GM18519 (cell line): ENCODE results near the gene SEPTIN1.
"Not testable (repeated sequence)": the region's sequence is repeated elsewhere in the genome, so short reads cannot be mapped to it uniquely, and the experiment has no call there.

Experiments used
- ATAC-seq: cut with Tn5 transposase; IDR thresholded peaks from one replicate; pipeline ENCODE4 v1.9.1; 2021; ENCODE audit warnings: mild to moderate bottlenecking, moderate library complexity; ENCODE audit not compliant: unreplicated experiment, low FRiP score

SEPTIN1 gene

DNA sequence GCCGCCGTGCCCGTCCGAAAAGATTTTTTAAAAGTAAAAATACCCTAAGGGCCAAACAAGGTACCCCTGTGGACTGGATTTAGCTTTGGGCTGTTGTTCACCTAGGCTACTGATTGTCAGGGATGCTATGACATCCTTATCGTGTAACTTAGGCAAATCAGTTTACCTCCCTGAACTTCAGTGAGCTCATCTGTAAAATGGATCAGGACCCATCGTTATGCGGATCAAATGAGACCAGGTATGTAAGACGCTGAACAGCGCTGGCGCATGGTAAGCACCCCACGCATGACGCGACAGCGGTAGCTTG is 24.4 kb upstream of the SEPTIN1 start:
- peak; percentile 14 for ATAC-seq

GRCh38 chr16:30401768-30402425 is 19.5 kb upstream of the SEPTIN1 start:
- ATAC-seq, result no peak

- no peak for ATAC-seq
These were observed 17.2 kb upstream of the SEPTIN1 start for GRCh38 chr16:30399435-30400186.

GRCh38 chr16:30398661-30399434 is 16.5 kb upstream of the SEPTIN1 start:
- no peak for ATAC-seq

DNA sequence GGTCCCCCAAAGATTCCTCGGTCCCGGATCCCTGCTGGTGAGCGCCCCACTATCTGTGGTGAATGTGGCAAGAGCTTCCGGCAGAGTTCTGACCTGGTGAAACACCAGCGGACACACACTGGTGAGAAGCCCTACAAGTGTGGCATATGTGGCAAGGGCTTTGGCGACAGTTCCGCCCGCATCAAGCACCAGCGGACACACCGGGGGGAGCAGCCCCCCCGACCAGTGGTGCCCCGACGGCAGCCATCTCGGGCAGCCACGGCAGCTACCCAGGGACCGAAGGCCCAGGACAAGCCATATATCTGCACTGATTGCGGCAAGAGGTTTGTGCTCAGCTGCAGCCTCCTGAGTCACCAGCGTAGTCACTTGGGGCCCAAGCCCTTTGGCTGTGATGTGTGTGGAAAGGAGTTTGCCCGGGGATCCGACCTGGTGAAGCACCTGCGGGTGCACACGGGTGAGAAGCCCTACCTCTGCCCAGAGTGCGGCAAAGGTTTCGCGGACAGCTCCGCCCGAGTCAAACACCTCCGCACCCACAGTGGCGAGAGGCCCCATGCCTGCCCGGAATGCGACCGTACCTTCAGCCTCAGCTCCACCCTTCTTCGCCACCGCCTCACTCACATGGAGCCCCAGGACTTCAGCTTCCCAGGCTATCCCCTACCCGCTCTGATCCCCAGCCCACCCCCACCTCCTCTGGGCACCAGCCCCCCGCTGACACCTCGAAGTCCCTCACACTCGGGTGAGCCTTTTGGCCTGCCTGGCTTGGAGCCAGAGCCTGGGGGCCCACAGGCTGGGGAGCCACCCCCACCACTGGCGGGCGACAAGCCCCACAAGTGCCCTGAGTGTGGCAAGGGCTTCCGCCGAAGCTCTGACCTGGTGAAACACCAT is 15.7 kb upstream of the SEPTIN1 start:
- no peak for ATAC-seq

GRCh38 chr16:30397056-30397455 is 14.7 kb upstream of the SEPTIN1 start:
- no peak for ATAC-seq

DNA sequence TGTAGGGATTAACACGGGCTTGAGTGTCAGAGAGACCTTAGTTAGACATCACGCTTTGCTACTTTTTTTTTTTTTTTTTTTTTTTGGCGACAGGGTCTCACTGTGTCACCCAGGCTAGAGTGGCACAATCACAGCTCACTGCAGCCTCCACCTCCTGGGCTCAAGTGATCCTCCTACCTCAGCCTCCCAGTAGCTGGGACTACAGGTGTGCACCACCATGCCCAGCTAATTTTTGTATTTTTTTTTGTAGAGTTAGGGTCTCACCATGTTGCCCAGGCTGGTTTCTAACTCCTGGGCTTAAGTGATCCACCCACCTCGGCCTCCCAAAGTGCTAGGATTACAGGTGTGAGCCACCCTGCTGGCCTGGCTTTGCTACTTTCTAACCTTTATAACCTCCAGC is 14.3 kb upstream of the SEPTIN1 start:
- not testable (repeated sequence) for ATAC-seq

DNA sequence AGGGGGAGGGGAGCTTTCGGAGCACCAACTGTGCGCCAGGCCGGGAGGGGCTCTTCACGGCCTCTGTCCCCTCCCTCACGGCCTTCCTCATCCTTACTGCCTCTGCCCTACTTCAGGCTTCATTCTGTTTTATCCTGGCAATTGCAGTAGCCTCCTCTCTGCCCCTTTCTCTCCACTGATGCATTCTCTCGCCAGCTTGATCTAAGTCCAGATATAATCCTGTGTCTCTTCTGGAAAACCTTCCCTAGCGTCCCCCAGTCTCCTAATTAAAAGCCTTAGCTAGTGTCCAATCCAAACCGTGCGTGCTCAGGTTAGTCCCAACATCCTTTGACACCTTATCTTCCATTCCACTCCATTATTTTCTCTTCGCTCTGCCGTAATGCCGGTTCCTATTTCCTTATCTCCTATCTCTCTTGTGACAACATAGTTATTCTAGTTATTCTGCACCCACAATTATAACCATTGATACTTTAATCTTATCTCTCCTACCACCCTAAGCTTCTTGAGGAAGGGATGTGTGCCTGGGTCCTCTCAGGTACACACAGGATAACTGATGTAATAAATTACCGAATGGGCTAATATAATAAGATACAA is 13.7 kb upstream of the SEPTIN1 start:
- ATAC-seq, result no peak

- ATAC-seq, result no peak
These were observed 13.0 kb upstream of the SEPTIN1 start, which contains the start of gene ZNF48 for GRCh38 chr16:30395155-30395991. TSS of gene ZNF48 (plus strand) at chr16:30395420. CDS start at chr16:30395795, 375 bp downstream.

DNA sequence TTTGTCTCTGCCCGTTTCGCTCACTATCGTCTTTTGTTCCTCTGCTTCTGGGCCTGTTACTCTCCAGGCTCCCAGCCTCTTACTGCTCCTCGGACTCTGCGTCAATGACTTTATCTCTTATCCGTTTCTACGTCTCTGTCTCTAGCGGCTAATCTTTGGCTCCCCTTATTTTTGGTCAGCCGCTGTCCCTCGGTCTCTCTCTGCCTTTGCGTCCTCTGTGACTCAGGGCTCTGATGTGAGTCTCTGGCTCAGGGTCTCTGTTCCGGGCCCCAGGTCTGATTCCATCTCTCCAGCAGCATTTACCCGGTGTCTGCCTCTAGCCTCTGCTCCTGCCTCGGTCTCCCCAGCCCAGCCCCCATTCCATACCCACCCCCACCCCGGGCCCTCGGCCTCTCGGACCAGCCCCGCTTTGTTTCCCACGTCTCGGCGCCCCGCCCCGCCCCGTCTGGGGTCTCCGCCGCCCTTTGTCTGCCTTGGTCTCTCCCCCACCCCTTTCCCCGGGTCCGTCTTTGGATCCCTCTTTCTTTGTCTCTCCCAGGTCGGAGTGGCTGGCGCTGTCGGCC is 12.3 kb upstream of the SEPTIN1 start:
- ATAC-seq, result no peak

DNA sequence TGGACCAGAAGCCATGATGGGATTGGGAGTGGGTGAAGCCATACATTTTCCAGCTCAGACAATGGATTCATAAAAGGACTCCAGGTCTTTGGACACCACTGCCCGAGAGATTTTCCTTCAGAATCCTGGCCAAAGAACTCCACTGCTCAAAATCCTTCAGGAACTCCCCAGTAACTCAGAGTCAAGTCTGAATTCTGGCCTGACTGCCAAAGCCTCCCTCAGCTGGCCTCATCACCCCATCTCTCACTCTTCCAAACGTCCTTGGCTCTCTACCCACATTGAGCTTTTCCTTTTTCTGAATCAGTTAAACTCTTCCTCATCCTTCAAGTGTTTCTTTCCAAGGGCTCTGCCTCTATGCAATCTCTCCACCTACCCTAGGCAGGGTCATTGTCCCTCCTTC is 1.2 kb upstream of the SEPTIN1 start:
- no peak for ATAC-seq

DNA sequence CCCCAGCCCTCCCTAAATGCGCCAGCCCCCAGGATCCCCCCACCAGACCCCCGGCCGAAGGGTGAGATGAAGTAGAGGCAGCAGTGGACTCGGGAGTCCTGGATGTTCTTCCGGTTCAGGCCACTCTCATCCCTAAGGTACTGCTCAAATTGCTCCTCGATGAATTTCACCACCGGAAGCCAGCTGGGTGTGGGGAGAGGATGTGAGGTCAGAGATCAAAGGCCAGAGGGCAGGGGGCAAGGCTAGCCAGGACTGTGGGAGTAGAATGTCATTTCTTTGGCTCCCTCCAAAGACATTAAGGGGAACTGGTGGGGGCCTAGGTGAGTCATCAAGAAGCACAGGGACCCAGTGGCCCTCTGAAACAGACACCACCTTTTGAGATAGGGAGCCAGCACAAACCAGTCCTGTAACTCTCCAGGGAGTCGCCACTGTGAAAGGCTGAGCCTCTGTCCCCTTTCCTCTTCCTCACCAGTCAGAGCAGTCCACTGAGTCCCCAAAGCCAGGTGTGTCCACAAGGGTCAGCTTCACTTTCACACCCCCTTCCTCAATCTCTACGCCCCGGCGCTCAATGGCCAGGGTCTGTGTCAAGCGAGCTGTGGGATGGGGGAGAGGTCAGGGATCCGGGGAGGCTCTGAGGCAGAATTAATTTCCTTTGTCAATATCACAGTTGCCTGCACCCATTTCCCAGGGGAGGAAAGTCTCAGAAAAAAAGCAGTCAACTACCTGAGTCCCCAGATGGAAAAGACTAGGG is 895 bp downstream of the SEPTIN1 start:
- no peak for ATAC-seq

DNA sequence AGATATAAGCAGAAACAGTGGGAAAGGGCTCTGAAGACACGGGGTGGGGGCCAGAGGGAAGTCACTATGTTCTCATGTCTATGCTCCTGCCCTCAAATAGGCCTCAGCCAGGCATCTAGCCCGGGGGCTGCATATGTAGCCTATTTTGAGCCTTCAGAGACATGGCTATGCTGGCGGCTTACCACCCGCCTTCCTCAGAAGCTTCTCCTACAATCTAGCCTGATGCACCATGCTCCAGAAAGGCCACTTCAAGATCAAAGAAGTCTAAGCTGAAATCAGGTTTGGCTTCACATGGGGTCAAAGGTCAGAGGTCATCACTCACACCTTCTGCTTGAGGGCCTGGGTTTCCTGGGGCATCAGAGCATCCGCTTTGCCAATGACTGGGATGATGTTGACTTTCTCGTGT is 1.6 kb downstream of the SEPTIN1 start:
- ATAC-seq, result no peak

- ATAC-seq, result no peak
These were observed 2.1 kb downstream of the SEPTIN1 start for GRCh38 chr16:30380072-30380802.

DNA sequence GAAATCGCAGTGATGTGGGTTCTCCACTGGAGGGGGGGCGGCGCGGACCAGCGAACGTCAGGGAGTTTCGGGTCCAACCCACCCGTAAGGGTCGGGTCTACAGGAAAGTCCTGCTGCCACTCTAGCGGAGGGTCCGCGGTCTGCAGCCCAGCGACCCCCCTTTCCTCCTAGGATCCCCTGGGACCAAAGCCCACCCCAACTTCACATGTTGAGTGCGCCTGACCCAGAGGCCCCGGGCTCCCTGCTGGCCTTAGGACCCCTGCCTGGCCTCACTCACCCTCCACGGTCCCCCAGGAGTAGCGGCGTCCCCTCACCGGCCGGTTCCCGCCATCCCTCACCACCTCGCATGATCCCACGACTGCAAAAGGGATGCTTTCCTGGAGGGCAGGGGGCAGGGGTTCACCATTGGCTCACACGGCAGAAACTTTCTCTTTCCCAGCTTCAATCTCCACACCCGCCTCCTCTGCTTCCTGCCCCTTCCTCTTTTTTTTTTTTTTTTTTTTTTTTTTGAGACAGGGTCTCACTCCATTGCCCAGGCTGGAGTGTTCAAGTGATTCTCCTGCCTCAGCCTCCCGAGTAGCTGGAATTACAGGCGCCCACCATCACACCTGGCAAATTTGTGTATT is 3.1 kb downstream of the SEPTIN1 start:
- ATAC-seq, result no peak

- peak; percentile 74 for ATAC-seq
These were observed 3.9 kb downstream of the SEPTIN1 start for GRCh38 chr16:30378236-30379157.
